ENCODE results near the gene MACROD1.

MACROD1 gene

GRCh38 chr11:64095273-64095817, 70.6 kb downstream of the MACROD1 start:
- no peak for TF ChIP-seq CTCF (IDR thresholded peaks at IDR 0.05; ENCODE audit: low read depth, low read length)
- no peak overlapping the region for H3K4me3 ChIP-seq (ENCODE audit: low read depth, low read length)
- in situ Hi-C loops (cut with HindIII; ENCODE audit: low sequenced_read_pairs) = no loop called here
- no peak for DNase-seq (ENCODE audit: low read depth, low spot score)

DNA sequence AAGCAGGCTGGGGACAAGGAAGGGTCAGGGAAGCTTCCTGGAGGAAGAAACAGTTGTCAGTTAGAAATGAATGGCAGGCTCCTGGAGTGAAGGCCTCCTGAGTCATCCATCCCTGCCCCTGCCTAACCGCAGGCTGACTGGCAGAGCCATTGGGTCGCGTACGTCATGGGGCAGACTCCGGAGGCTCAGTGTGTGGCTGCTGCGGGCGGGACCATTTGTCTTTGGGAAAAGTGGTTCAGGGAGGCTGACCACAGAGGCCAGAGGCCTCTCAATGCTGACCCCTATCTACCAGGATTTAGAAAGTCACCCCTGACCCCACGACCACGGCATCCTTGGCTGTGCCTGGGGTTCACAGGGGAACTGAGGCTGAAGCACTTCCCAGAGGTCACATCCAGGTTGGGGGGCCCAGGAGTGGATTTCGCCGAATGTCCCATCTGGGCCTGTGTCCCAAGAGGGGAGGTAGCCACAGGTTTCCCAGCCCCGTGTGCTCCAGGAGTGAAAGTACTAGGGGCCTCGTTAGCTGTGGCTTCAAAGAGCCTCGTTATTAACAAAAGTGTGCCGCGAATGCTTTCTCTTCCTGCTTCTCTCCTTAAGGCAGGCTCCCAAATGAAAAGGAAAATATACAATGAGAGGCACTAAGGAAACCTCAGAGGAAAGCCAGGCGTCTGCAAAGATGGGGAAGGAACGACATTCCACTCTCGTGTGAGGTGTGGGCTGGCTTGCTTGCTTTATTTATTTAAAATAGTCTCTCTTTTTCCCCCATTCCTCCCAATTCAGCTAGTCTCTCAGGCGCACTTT, 71.3 kb downstream of the MACROD1 start:
- H3K4me3 ChIP-seq (ENCODE audit: low read depth, low read length) = no peak overlapping the region
- no peak for TF ChIP-seq CTCF (IDR thresholded peaks at IDR 0.05; ENCODE audit: low read depth, low read length)
- peak; percentile 78 for DNase-seq (ENCODE audit: low read depth, low spot score)
- in situ Hi-C loops (cut with HindIII; ENCODE audit: low sequenced_read_pairs) = no loop called here

- in situ Hi-C loops (cut with HindIII; ENCODE audit: low sequenced_read_pairs) = no loop called here
- no peak for DNase-seq (ENCODE audit: low read depth, low spot score)
- H3K4me3 ChIP-seq (ENCODE audit: low read depth, low read length) = no peak overlapping the region
- no peak for TF ChIP-seq CTCF (IDR thresholded peaks at IDR 0.05; ENCODE audit: low read depth, low read length)
Measured at GRCh38 chr11:64093233-64094039, 72.5 kb downstream of the MACROD1 start.

DNA sequence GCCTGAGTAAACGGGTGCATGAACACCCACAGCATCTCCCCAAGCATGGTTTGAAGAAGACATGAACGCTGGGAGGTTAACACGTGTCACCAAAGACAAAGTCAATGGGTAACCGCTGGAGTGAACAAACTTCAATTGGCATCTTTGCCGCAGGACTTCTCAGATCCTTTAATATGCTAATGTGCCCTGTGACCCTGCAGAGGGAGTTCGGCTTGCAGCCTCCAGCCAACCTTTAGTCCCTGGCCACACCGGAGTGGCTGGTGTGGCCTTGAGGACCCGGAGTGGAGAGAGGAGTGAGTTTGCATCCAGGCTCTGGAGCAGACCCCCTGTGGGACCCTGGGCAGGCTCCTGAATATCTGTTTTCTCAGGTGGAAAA, 73.2 kb downstream of the MACROD1 start:
- H3K4me3 ChIP-seq (ENCODE audit: low read depth, low read length) = no peak overlapping the region
- no peak for DNase-seq (ENCODE audit: low read depth, low spot score)
- in situ Hi-C loops (cut with HindIII; ENCODE audit: low sequenced_read_pairs) = no loop called here
- TF ChIP-seq CTCF (IDR thresholded peaks at IDR 0.05; ENCODE audit: low read depth, low read length) = no peak

- in situ Hi-C loops (cut with HindIII; ENCODE audit: low sequenced_read_pairs) = no loop called here
- DNase-seq (ENCODE audit: low read depth, low spot score) = no peak
- no peak overlapping the region for H3K4me3 ChIP-seq (ENCODE audit: low read depth, low read length)
- no peak for TF ChIP-seq CTCF (IDR thresholded peaks at IDR 0.05; ENCODE audit: low read depth, low read length)
Measured at GRCh38 chr11:64092111-64092760, 73.7 kb downstream of the MACROD1 start.

- H3K4me3 ChIP-seq (ENCODE audit: low read depth, low read length) = no peak overlapping the region
- peak; percentile 13 for DNase-seq (ENCODE audit: low read depth, low spot score)
- in situ Hi-C loops (cut with HindIII; ENCODE audit: low sequenced_read_pairs) = no loop called here
- TF ChIP-seq CTCF (IDR thresholded peaks at IDR 0.05; ENCODE audit: low read depth, low read length) = no peak
Measured at GRCh38 chr11:64090806-64091516, 75.0 kb downstream of the MACROD1 start.

All from astrocyte of the spinal cord (primary cell).